Activated CD4-positive, alpha-beta T cell treated with anti-CD3 and anti-CD28 coated beads for 24 hours (primary cell): ENCODE data around the gene ETV1.

Experiments
- DNase-seq, 2 donors: peaks; one replicate each; pipeline ENCODE4 v3.0.0-alpha.2; 2020; ENCODE audit warnings: low read depth in 2 of 2

ETV1 gene

DNA sequence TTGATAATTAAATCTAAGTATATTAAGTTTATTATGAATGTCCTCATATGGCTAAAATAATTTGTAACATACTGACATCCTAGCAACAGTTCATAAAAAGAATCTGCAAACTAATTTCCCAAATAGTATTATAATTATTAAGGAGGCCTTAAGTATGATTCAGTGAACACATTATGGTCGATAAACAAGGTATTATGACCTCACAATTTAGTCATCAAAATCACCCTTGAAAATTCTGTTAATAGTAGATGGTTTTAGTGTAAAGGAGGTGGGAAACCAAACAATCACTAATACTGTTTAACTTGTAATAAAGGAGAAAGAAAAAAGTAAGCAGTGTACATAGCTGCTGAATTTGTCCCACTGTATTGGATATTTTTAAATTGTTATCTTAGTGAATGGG lies 2.1 kb downstream of the ETV1 start:
- DNase-seq = no peak

DNA sequence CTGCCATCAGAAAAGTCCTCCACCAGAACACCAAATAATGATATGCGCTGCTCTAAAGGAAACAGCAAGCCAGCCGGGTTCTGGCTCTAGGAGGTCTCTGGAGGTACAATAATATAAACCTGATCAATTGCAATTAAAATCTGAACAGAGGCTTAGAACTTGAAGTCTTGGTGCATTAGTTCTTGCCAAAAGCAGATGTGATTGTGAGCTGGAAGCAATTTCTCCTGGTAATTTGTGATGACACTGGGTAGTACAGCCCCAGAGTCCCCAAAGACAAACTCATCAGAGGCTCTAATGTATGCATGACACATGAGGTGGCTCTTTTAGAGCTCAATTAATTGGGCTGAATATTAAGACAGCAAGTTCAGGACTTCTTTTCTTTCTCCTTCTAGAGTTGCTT lies 3.3 kb downstream of the ETV1 start:
- DNase-seq = no peak

DNA sequence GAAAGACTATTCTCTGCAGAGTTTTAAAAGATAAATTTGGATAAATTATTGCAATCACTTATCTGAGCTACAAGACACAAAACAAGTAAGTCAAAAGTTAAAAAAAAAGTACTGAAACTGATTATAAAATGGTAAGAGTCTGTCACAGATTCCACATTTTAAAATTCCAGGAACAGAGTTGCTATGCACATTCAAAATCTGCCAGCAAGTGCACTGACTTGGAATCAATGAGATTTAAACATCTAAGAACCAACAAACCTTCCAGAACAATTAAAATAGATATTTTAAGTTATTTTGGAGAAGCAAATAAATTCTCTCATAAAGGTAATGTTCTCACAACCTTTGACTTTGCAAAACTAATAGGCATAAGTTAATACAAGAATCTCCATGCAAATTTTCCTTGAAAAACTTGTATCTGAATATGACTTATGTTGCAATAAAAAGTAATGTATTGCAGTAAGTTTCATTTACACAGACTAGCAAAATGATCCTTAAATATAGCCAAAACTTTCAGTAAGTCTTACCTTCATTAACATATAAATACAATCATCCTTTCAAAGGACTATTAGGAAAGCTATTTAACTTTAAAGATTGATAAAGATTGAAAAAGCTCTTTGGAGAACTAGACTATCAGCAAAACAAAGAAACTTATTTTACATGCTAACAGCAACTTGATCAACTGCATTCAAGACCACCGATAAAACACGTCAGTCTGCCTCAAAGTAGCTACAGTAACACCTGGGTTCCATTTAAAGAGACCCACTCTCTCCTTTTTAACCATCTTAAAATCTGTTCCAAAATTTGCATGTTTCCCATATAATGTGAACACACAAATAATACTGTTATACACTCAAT lies 4.4 kb downstream of the ETV1 start:
- no peak for DNase-seq

DNA sequence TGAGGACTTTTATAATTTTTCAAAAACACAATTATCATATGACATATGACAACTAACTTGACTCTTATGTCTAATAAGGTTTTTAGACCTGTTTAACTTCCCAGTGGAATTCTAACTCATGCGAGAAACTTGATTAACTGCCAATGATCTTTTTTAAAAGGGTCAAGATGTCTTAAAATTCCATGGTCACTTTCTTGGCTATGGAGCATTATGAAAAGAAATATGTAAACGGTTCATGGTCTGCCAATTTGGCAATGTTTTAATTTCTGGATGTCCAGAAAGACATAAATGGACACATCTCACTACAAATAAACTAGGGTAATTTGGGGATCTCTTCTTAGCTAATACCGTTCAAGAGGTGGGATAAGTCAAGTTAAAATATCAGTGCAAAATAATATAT lies 5.4 kb downstream of the ETV1 start:
- no peak for DNase-seq

DNA sequence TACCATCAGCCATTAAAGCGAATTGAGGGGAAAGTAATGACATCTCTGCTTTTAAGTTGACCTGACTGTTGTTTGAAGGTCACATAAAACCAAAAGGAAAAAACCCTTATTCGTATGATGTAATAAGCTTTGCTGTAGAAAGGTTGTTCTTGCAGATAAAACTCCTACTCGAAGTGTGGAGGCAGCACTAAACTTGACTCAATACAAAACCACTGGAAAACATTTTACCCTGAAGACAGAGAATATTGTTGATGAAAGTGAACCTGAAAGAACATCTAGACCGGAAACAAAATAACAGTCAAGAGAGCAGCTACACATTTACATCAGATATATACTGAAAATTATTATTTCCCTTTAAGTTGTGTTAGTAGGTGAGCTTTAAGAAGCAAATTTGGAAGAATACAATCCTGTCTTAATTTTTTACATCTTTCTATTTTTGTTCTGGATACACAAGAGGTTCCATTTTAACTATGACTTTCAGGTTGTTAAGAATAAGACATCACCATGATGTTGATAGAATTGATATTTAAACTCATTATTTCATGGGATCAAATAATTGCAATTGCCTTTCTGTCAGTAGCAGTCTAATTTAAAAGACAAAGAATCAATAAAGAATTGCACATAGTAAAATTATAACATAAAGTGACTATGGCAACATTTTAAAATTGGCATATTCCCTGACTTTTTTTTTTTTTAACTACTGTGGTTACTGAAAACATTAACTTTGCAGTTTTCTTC lies 6.4 kb downstream of the ETV1 start:
- no peak for DNase-seq

DNA sequence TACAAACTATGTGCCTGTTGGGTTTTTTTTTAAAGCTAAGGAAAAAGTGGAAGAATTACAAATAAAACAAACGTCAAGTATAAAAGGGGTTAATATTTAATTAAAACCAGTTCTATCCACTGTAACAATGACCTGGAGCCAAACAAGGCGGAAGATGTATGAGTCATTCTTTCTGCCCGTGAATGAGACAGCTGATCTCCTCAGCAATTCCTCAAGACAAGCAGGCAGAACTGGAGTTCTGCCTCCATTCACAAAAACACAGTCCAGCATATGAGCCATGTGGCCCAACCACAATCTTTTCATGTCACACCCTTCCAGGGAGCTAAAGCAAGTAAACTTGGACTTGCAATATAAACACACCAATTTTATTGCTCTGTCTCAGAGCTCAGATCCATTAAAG lies 8.4 kb downstream of the ETV1 start:
- DNase-seq = no peak

DNA sequence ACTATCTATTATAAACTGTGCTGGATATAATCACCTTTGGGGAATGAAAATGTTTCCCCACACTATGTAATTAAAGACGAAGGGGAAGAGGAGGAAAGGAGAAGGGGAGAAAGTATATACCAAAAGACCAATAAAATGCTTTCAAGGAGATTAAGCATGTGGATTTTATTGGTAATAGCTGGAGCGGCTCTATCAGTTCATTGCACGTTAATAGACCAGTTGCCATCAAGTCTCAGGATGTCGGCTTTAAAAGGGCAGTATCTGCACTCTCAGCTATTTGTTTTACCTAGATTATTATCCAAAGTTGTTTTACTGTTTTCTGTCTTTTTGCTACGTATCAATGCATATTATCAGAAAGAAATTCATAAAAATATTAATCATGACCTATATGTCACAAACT lies 9.0 kb downstream of the ETV1 start:
- DNase-seq = no peak

DNA sequence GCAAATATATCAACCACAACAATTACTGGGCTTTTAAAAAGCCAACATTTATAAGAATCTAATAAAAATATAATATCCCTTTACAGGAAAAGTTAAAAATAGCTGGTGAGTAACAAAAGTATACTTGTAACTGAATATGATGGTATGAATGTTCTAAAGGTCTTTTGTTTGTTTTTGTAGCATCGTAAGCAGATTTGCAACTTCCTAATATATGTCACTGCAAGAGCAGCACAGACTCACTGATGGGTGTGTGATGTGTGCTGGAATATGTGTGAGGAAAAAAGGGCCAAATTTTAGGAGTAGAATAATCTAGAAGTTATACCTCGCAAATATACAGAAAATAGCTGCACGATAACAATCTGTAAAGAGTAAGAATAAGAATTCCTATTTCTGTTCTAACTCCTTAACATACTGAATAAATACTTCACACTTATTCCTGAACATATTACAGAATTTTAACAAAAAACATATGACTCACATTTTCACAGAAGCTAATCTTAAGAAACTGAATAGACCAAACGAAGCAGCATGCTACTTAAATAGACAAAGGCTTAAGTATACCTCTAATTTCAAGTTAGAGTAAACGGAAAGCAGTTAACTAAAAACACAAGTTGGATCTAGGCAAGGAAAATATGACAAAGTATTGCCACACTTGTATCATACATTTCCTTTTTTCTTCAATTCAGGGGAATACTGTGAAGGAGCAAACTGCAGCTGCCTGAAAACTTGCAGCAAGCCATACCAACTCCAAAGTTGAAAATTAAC lies 9.6 kb downstream of the ETV1 start:
- no peak for DNase-seq

DNA sequence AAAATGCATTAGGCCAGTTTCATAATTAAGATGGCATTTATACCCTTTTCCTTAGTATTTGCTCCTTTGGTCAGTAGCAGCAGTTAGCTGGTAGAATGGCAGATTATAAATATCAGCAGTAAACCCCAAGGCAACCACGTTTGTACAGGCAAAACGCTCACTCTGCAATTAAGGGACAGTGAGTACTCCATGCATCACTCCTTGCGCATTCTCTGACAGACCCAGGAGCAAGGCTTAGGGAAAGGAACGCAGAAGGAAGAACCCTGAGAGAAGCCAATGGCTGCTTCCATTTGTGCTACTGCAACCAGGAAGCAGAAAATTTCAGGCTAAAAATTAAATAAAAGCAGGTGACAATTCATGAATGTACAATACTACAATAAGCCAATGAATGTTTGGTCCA lies 12.9 kb downstream of the ETV1 start:
- DNase-seq = no peak

DNA sequence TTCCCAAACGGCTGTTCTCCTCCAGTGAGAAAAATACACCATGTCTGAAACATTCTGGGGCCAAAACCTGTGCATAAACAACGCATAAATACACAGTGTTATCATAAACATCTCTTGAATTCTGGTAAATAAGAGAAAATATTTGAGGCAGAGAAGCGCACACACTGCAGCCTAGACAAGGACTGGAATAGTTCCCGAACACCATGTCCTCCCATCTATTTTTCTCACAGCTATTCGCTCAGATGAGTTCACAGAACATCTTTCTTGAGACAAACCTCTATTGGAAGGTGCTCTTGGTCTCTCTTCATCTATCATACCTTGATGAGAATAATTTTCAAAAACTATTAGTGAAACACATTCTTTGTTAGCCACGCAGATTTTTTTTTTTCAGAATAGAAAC lies 24.4 kb downstream of the ETV1 start:
- DNase-seq = no peak

DNA sequence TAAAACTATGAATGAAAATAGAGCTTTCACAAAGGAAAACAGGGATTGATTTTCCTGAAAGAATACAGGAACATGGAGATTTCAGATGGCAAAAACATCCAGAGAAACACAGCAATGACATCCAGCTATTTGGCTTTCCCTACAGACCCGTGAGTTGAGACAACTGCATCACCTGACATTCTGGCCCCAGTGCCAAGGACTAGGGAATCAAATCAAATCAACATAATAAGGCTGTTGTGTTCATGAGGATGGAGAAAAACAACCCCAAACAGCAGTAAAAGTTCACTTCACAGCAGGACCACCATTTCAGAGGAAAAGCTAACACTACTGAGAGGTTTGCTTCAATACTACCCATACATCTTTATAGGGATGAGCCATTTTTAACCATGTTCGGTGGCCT lies 25.5 kb downstream of the ETV1 start:
- DNase-seq = no peak

DNA sequence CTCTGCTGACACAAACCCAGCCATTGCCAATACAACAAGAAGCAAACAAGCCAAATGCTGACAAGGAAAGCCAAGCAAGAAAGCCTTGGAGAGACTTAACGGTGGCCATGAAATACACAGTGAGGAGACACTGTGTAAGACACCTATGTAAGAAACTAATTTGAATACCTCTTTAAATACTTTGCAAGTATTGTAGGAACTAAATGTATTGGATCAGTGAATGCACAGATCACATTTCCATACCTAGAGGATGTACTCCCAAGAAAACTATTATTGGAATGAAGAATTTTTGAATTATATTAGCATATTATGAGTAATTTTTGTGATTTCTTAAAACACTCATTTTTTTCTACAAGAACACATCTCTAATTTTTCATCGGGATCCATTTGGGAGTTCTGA lies 34.0 kb downstream of the ETV1 start:
- DNase-seq = no peak

DNA sequence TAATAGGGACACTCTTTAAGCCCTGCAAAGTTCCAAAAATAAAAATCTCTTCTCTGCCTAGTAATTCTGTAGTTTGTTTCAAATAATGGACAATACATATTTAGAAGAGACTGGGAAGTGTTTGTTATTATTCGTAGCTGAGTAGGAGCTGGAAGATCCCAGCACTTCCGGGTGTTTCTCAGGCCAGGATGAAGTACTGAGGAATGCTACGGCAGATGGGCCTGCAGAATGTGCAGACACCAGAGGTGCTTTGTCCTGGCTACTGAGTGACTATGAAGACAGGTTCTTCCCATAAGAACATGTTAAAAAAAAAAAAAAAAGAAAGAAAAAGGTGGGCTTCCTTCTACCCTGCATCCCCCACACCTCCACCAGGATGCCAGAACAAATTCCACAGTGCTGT lies 36.1 kb downstream of the ETV1 start:
- no peak for DNase-seq

DNA sequence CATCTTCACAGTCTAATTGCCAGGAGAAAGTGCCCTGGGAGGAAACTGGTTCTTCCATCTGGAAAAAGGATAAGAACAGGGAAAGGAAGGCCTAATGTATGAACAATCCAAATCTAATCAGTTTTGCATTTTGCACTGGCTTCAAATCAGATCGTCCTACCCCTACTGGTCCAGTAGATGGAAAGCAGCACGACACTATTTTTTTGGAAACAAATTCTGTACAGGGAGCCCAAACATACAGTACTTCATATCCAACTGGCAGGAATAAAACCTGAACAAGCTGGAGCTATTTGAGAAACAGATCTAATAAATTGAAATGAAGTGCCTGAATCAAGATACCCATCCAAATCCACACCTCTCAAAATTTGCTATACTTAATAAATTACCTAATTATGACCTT lies 36.5 kb downstream of the ETV1 start:
- DNase-seq = no peak

DNA sequence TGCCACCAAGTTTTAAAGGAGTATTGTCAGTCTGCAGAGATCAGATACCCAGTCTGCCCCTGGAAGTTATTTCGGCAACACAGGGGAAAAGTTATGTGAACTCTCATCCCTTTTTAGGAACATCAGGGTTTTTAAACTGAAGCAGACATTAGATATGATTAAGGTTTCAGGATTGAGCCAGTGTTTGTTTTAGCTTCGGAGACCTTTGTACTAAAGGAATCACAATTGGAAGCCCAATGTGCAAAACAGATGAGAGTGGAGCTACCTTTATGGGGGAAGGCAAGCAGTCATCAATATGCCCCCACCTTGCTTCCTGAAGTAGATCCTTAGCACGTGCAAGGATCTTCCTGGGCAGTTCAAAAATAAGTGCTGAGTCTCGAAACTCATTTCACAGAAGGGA lies 39.5 kb downstream of the ETV1 start:
- no peak for DNase-seq

DNA sequence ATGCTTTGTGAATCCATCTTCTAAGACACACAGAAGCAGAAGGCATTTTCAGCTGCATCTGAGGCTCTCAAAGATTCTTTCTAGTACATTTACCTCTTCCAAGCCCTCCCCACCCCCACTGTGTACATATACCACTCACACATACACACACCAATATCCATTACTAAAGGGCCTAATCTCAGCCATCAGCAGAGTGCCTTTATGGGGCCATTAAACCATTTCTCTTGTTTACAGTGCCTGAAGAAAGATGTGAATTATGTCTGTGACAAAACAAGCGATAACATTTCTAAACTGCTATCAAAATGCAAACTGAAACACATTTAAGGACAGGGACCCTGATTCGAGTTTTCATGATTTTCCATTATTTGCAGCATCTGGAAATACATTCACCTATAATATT lies 40.0 kb downstream of the ETV1 start:
- DNase-seq = no peak

DNA sequence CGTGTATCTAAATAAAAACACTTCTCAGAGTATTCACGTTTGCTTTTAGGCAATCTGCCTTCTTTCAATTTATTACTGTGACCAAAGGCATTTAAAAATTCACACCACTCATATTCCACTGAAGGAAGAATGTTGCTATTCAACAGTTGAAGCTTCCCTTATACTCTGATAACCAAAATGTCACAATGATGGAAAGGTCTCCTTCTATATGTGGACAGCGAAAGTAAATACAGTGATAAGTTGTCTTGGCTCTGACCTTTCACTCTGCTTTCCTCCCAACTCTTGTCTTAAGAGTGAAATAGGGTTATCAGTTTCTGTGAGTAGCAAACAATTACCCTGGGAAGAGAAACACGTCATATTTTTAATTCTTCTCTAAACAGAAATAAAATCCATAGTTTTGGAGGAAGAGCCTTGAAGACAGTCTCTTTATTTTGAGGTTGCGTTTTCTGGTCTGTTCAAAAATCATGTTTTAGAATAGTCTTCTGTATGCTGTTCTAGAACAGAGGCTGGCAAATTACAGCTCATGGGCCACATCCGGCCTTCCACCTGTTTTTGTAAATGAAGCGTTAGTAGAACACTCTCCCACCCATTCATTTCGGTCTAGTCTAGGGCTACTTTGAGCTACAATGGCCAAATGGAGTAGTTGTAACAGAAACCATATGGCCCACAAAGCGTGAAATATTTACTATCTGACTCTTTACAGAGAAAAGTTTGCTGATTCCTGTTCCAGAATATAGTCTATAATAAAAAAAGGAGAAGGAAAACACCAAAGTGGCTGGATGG lies 41.3 kb downstream of the ETV1 start:
- no peak for DNase-seq

DNA sequence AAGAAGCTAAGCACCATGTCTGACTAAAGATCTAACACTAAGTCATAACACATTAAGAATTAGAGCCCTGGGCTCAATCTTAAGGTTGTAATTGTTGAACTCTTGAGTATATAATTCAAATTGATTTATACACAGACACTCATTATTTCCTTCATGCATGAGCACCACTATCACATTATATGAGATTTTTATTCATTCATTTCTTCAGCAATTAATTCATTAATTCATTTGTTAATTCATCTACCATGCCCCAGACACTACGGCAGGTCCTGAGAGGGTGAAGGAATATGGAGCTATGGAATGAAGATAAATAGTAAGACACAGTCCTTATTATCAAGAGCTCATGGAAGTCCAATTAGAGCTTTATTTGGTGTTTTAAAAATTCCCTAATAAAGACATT lies 41.9 kb downstream of the ETV1 start:
- no peak for DNase-seq

DNA sequence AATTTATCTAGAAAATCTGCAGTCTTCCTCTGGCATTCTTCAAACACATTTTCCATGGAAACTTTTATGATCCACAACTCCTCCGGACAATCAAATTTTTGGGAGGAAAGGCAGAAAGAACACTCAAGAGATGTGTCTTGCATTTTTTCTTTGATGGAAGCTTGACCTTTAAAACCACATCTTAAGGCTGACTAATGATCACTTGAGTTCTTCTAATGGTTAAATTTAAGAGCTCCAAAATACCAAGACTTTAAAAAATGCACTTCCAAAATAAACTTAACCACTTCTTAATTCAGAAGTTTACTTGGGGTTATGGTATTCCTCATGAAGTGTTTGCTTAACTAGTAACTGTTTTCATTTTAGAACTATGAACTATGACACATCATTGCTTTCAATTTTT lies 43.3 kb downstream of the ETV1 start:
- DNase-seq = no peak

DNA sequence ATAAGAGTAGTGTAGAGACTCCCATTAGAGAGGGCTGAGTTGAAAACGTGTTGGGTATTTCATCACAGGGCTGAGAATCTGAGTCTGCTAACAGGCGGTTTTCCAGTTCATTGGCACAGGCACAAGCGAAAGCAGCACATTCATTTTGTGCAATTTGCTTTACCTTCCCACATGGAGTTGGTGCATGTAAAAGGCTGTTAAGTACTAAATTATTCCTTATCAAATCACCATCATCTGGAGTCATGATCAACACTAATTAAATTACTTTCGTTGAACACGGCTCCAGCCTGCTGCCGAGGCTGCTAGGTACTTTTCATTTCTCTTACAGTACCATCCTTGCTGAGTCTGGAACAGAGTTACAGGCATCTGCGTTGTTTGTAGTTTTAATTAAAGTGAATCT lies 43.8 kb downstream of the ETV1 start:
- no peak for DNase-seq

DNA sequence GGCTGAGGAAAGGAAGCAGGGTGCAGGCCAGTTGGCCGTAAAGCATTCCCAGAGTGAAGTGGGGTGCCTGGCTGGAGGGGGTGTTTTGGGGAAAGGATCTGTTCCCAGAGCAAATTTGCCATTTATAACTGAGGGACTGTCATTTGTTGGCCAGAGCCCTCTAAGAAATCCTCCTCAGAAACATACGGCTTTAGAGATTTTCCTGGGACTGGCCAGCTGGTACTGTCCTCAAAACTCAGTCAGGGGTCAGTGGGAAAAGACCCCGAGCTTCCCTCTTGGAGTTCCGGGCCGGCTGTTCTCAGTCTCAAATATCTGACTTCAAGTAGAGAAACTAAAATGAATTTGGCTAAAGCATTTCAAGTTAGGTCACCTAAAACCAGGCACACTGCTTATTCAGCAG lies 55.9 kb downstream of the ETV1 start:
- no peak for DNase-seq

DNA sequence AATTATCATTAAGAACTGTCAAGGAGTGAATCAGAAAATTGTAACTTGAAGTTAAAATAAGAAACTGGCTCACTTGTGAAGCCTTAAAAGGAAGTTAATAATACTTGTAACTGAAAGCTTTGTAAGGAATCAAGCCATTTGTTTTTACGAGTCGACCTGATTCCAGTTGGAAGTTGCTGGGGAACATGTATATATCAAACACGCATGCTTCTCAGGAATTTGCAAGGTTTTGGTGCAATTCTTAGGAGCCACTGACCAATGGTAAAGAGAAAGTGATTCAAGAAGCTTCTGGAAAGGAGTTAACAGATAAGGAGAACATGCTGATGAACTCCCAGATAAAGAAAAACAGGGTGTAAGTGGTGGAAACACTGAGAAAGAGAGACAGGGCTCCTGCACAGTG lies 56.4 kb downstream of the ETV1 start:
- no peak for DNase-seq
